ENCODE measurements around the gene HOXD11.

DNA sequence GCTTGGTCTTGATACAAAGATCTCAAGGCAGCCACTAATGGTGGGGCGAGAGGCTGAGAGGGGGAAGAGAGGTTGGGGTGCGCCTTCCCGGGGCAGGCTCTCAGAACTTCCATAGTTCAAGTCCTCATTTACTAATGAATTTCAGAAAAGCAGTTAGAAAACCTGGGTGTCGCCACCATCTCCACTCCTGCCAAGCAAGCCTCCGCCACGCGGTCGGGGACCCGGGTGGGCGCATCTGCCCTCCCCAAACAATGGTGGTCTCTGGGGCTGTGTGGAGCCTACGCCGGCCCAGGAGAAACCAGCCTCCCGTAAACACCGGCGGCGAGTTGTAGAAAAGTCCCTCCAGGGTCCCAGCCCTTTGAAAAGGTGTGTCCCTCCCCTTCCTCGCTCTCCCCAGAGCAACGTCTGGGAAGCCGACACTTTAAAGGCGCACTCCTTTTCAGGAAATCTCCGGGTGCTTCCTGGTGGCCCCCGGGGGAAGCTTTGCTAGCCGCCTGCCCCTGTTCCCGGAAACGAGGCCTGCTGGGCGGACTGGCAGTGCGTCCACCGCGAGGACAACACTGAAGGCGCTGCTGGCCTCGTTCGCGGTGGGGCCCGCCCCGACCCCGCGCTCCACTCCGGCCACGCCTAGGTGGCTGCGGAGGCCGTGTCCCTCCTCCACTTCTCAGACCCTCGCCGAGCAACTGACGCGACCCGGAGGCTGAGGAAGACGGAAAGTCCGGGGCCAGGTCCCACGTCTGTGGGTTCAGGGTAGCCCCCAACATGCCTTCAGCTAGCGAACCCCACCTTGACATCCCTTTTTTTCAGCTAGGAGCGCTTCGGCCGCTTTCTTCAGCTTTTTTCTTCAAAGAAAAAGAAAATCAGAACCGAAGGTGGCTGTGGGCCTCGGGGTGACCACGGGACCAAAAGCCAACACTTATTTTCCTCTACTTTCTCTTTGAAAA lies 40.2 kb upstream of the HOXD11 start:
- TF ChIP-seq, protein P1, sequence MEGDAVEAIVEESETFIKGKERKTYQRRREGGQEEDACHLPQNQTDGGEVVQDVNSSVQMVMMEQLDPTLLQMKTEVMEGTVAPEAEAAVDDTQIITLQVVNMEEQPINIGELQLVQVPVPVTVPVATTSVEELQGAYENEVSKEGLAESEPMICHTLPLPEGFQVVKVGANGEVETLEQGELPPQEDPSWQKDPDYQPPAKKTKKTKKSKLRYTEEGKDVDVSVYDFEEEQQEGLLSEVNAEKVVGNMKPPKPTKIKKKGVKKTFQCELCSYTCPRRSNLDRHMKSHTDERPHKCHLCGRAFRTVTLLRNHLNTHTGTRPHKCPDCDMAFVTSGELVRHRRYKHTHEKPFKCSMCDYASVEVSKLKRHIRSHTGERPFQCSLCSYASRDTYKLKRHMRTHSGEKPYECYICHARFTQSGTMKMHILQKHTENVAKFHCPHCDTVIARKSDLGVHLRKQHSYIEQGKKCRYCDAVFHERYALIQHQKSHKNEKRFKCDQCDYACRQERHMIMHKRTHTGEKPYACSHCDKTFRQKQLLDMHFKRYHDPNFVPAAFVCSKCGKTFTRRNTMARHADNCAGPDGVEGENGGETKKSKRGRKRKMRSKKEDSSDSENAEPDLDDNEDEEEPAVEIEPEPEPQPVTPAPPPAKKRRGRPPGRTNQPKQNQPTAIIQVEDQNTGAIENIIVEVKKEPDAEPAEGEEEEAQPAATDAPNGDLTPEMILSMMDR (IDR thresholded peaks at IDR 0.05) = no peak
- TF ChIP-seq POLR2A (IDR thresholded peaks at IDR 0.05) = no peak
